K562 (cell line): ENCODE results near the gene PIAS3. TPM values are rescaled to one million over a fixed set of nuclear protein-coding genes. Genes with fewer than 3 reads are reported as not detected.

Source experiments
- CBX8 ChIP-seq: fragments of 200-600 bp; sonication (generic); IDR thresholded peaks from 2 replicates; pipeline ENCODE4 v1.6.1; 2012; ENCODE audit warnings: borderline replicate concordance, mixed run types, low read depth, mild to moderate bottlenecking, moderate library complexity, mixed read lengths, low read length, control low read depth, inconsistent platforms; ENCODE audit not compliant: poor library complexity, severe bottlenecking; ENCODE audit errors: extremely low read depth
- CC2D1A ChIP-seq: fragments of 450-650 bp; IDR thresholded peaks from 2 replicates; pipeline ENCODE4 v1.6.1; 2017; ENCODE audit warnings: mild to moderate bottlenecking
- LCOR ChIP-seq: sonication (generic); formaldehyde crosslinking; IDR thresholded peaks from 2 replicates; pipeline ENCODE4 v1.8.0; 2022; ENCODE audit warnings: mild to moderate bottlenecking, missing genetic modification reagents
- NKRF ChIP-seq: fragments of 450-650 bp; IDR thresholded peaks from 2 replicates; pipeline ENCODE4 v1.6.1; 2016; ENCODE audit warnings: borderline replicate concordance
- POLR2G ChIP-seq: fragments of 200-400 bp; formaldehyde crosslinking; IDR thresholded peaks from 2 replicates; pipeline ENCODE4 v1.6.1; 2017; ENCODE audit warnings: low read depth, mild to moderate bottlenecking, antibody characterized with exemption, low read length, moderate library complexity
- SAP30 ChIP-seq: fragments of 200-600 bp; sonication (generic); IDR thresholded peaks from 2 replicates; pipeline ENCODE4 v1.6.1; 2012; ENCODE audit warnings: borderline replicate concordance, low read depth, mild to moderate bottlenecking, moderate library complexity, low read length, control low read depth, inconsistent platforms; ENCODE audit not compliant: insufficient read depth, poor library complexity, severe bottlenecking
- SMARCE1 ChIP-seq: fragments of 450-650 bp; IDR thresholded peaks from 2 replicates; pipeline ENCODE4 v1.7.1; 2016; ENCODE audit warnings: mild to moderate bottlenecking
- polyA plus RNA-seq, 8 experiments: library from polyadenylated mRNA; depleted of rRNA in 4 of 8; stranded (reverse) in 5 of 8; unstranded in 3 of 8; fragments of >200 nt; fragmentation: Nextera tagmentation in 2 of 8; fragmentation: Illumina TruSeq in 1 of 8; extraction: Ambion mirVana in 2 of 8; extraction: Trizol in 1 of 8; gene quantifications; 2 replicates each; pipeline versions ENCODE4 v1.2.1 to v1.2.3, GENCODE V29; 2011 to 2014; ENCODE audit warnings: inconsistent platforms in 1 of 8, missing spikeins in 1 of 8
- total RNA-seq, 7 experiments: library from RNA; depleted of rRNA in 6 of 7; stranded (reverse); fragments of >200 nt in 6 of 7; fragmentation: Illumina TruSeq in 2 of 7; extraction: Trizol in 2 of 7; gene quantifications; 2 replicates each; pipeline versions ENCODE4 v1.2.1 to v1.2.3, GENCODE V29; 2011 to 2021; ENCODE audit warnings: low replicate concordance in 1 of 7

The PIAS3 gene
- total and polyA plus RNA-seq, 9 of the 15 experiments (the other 6 are each of a cell fraction or from before 2014, with no cell fraction given), result 1.1 to 25.6 (median 7.9) TPM

DNA sequence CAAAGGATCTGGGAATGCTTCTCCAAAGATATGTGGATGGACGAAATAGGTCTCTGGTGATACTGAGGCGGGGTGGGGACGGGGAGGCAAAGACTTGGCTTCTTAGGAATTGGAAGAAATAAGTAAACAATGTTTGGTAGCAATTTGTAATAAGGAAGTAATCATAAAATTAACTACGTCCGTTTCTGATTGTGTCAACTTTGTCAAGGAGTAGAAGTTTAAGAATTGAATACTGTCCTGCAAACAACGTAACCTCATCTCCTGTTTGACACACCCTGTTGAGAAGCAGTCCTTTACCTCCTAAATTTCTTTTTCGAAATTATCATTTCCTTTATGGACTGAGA lies 34.4 kb downstream of the PIAS3 start (continued):
- TF ChIP-seq NKRF (peak; percentile 11; the same call in 1 of the 2 replicates), CC2D1A (0 out of 2 replicates have a peak, but pooled peaks have one; percentile 2), SMARCE1 (0 out of 2 replicates have a peak, but pooled peaks have one; percentile 8), SAP30 (peak; percentile 8), CBX8 (no peak), POLR2G (no peak), LCOR (CRISPR knock-in tag) (peak; percentile 7; the same call in 1 of the 2 replicates)
- TF ChIP-seq, all 486 proteins: peak for 10
